ENCODE measurements around the gene CXCR5. TPM values are rescaled to one million over a fixed set of nuclear protein-coding genes. Genes with fewer than 3 reads are reported as not detected.

The CXCR5 gene
- total RNA-seq, 2 experiments from 2014 or later: 0.60 to 0.92 TPM

- H3K4me3 Mint-ChIP-seq: peak overlapping the region; percentile 90
Measured at GRCh38 chr11:118929501-118930093, 45.9 kb downstream of the CXCR5 start.

GRCh38 chr11:118930094-118930712 is 46.5 kb downstream of the CXCR5 start:
- ATAC-seq (peak; percentile 41), DNase-seq (peak; percentile 96)
- ChIA-PET POLR2A (interaction anchor here (1.2 to 4.7 kb wide), 6 partner anchors 10 to 139 kb away, joined by 3 to 33 read pairs (median 3); partner anchors contain the start of gene DDX6), CTCF (interaction anchor here (0.6 to 3.5 kb wide), 29 partner anchors 10 to 335 kb away, joined by 3 to 37 read pairs (median 5); partner anchors contain the start of genes CENATAC, CXCR5, DDX6 and TRAPPC4)
- peak; percentile 92 for TF ChIP-seq CTCF (IDR thresholded peaks at IDR 0.05)
- Mint-ChIP-seq H3K36me3 (ENCODE audit: low read depth) (no peaks in the 10 kb centered on the region), H3K27ac (peak overlapping the region; percentile 98), H3K9me3 (no peaks in the 10 kb centered on the region), H3K4me3 (peak overlapping the region; percentile 90), H3K4me1 (ENCODE audit: low read depth) (peaks cover 42% of the 10 kb centered on the region), H3K27me3 (no peaks in the 10 kb centered on the region)
- intact Hi-C loops (cut with micrococcal nuclease): loop anchor here (2.0 kb wide), 1 partner anchor 17 kb away; no protein-coding TSS in a partner anchor

More at GRCh38 chr11:118929501-118930093, 45.9 kb downstream of the CXCR5 start:
- POLR2A ChIA-PET: interaction anchor here (1.0 to 4.7 kb wide), 7 partner anchors 11 to 139 kb away, joined by 3 to 33 read pairs (median 3); partner anchors contain the start of gene DDX6
- DNase-seq (peak; percentile 90), ATAC-seq (peak; percentile 29)
- no peaks in the 10 kb centered on the region for H3K27me3 Mint-ChIP-seq
- H3K36me3 Mint-ChIP-seq (ENCODE audit: low read depth): no peaks in the 10 kb centered on the region
- intact Hi-C loops (cut with micrococcal nuclease): loop anchor here (2.0 to 5.0 kb wide), 2 partner anchors 17 to 137 kb away; partner anchors contain the start of gene DDX6
- no peak for TF ChIP-seq CTCF (IDR thresholded peaks at IDR 0.05)
- H3K27ac Mint-ChIP-seq: peak overlapping the region; percentile 98
- no peaks in the 10 kb centered on the region for H3K9me3 Mint-ChIP-seq
- peaks cover 42% of the 10 kb centered on the region for H3K4me1 Mint-ChIP-seq (ENCODE audit: low read depth)
- CTCF ChIA-PET: interaction anchor here (0.7 to 3.5 kb wide), 26 partner anchors 10 to 335 kb away, joined by 3 to 37 read pairs (median 5); partner anchors contain the start of genes CENATAC, CXCR5, DDX6 and TRAPPC4

GRCh38 chr11:118931571-118931970 is 47.9 kb downstream of the CXCR5 start:
- Mint-ChIP-seq H3K27me3 (no peaks in the 10 kb centered on the region), H3K9me3 (no peaks in the 10 kb centered on the region), H3K4me3 (no peak overlapping the region), H3K27ac (peak overlapping the region; percentile 37), H3K4me1 (ENCODE audit: low read depth) (peaks cover 38% of the 10 kb centered on the region), H3K36me3 (ENCODE audit: low read depth) (no peaks in the 10 kb centered on the region)
- TF ChIP-seq CTCF (IDR thresholded peaks at IDR 0.05): no peak
- intact Hi-C loops (cut with micrococcal nuclease): loop anchor here (2.0 kb wide), 1 partner anchor 19 kb away; no protein-coding TSS in a partner anchor
- ATAC-seq (no peak), DNase-seq (no peak)
- ChIA-PET CTCF (interaction anchor here (0.9 to 3.0 kb wide), 8 partner anchors 11 to 241 kb away, joined by 3 to 18 read pairs (median 14); partner anchors contain the start of gene UPK2), POLR2A (interaction anchor here (0.7 to 4.7 kb wide), 4 partner anchors 9 to 141 kb away, joined by 3 to 33 read pairs (median 18); partner anchors contain the start of gene DDX6)

- TF ChIP-seq CTCF (IDR thresholded peaks at IDR 0.05): no peak
- POLR2A ChIA-PET: interaction anchor here (1.3 kb wide), 1 partner anchor 64 kb away, joined by 4 read pairs; the partner anchor contains the start of gene CENATAC
- no peak overlapping the region for H3K4me3 Mint-ChIP-seq
- H3K4me1 Mint-ChIP-seq (ENCODE audit: low read depth): peaks cover 22% of the 10 kb centered on the region
- CTCF ChIA-PET: no interaction called here
- H3K27me3 Mint-ChIP-seq: no peaks in the 10 kb centered on the region
- no peaks in the 10 kb centered on the region for H3K36me3 Mint-ChIP-seq (ENCODE audit: low read depth)
- DNase-seq (no peak), ATAC-seq (no peak)
- intact Hi-C loops (cut with micrococcal nuclease): no loop called here
- H3K9me3 Mint-ChIP-seq: no peaks in the 10 kb centered on the region
- peak overlapping the region; percentile 5 for H3K27ac Mint-ChIP-seq
Measured at GRCh38 chr11:118933486-118933885, 49.8 kb downstream of the CXCR5 start.
